HCT116 (cell line): ENCODE data around the gene GTPBP1. TPM values are rescaled to one million over a fixed set of nuclear protein-coding genes. Genes with fewer than 3 reads are reported as not detected.

Source experiments
- ATAC-seq: fragments of 200-7000 bp; cut with Tn5 transposase; 2 replicates; pipeline ENCODE4 v1.9.1; 2020; ENCODE audit warnings: mild to moderate bottlenecking, moderate library complexity
- BruUV-seq: library from RNA; stranded (reverse); fragments of 400-500 nt; replicated peaks from 2 replicates; lab custom pipeline; 2021; lab: Mats Ljungman, UMichigan
- CTCF ChIA-PET: fragments of 300-600 bp; sonication (Branson Sonifier 250); formaldehyde crosslinking; loops from one replicate; lab custom pipeline; 2021; ENCODE audit warnings: antibody characterized with exemption; lab: Charles Lee
- POLR2A ChIA-PET: fragments of 300-600, 350-600 bp; sonication (Branson Sonifier 250); formaldehyde crosslinking; loops from one replicate; lab custom pipeline; 2021; ENCODE audit warnings: antibody characterized with exemption; lab: Charles Lee
- RAD21 ChIA-PET, 2 experiments: fragments of 300-600 bp; sonication (Branson Sonifier 250); formaldehyde crosslinking; loops; one replicate each; lab custom pipeline; 2023; ENCODE audit warnings: low total read pairs in 2 of 2; ENCODE audit not compliant: uncharacterized antibody in 2 of 2, unreplicated experiment in 2 of 2, low non-redundant PET in 1 of 2; lab: Charles Lee
- DNase-seq: peaks from one replicate; pipeline ENCODE4 v3.0.0-alpha.2; 2010; ENCODE audit warnings: low read depth, low spot score
- H2AFZ ChIP-seq: fragments of 200-600 bp; shearing (Covaris generic), sonication (generic); 2 replicates; pipeline ENCODE4 v1.6.1; 2017; ENCODE audit warnings: low read depth, mixed run types, mixed read lengths, antibody characterized with exemption, low read length; ENCODE audit not compliant: poor library complexity, severe bottlenecking
- H3K27ac ChIP-seq: 2 replicates; pipeline ENCODE4 v1.5.1; 2012; ENCODE audit warnings: low read depth, low read length
- H3K27me3 ChIP-seq: fragments of 200-600 bp; sonication (generic); 2 replicates; pipeline ENCODE4 v1.6.1; 2016; ENCODE audit warnings: mixed run types, low read length, mixed read lengths; ENCODE audit not compliant: insufficient read depth
- H3K36me3 ChIP-seq, 2 experiments: fragments of 200-500 bp in 1 of 2; fragments of 200-600 bp in 1 of 2; sonication (Bioruptor generic) in 1 of 2; sonication (generic) in 1 of 2; 2 replicates each; pipeline versions ENCODE4 v1.5.1 to v1.6.1; 2014 to 2016; ENCODE audit warnings: low read length in 2 of 2, inconsistent platforms in 1 of 2, mixed read lengths in 1 of 2, mixed run types in 1 of 2; ENCODE audit not compliant: insufficient read depth in 2 of 2, control insufficient read depth in 1 of 2
- H3K4me1 ChIP-seq, 2 experiments: fragments of 200-600 bp in 1 of 2; sonication (generic) in 1 of 2; 2 replicates each; pipeline versions ENCODE4 v1.5.1 to v1.6.1; 2012 to 2017; ENCODE audit warnings: low read length in 2 of 2, inconsistent platforms in 1 of 2, mild to moderate bottlenecking in 1 of 2, mixed read lengths in 1 of 2, mixed run types in 1 of 2, moderate library complexity in 1 of 2; ENCODE audit not compliant: insufficient read depth in 2 of 2, control insufficient read depth in 1 of 2
- H3K4me2 ChIP-seq: fragments of 200-600 bp; sonication (generic); 2 replicates; pipeline ENCODE4 v1.6.1; 2017; ENCODE audit warnings: mixed run types, low read length, mixed read lengths
- H3K4me3 ChIP-seq, 2 experiments: fragments of 200-600 bp in 1 of 2; sonication (generic) in 1 of 2; replicated peaks in 1 of 2; 2 replicates each; pipeline ENCODE4 v1.5.1; 2011 to 2016; ENCODE audit warnings: low read length in 2 of 2, control low read depth in 1 of 2, low read depth in 1 of 2, mild to moderate bottlenecking in 1 of 2, mixed read lengths in 1 of 2, mixed run types in 1 of 2
- H3K79me2 ChIP-seq: fragments of 200-600 bp; sonication (generic); 2 replicates; pipeline ENCODE4 v1.6.1; 2017; ENCODE audit warnings: mild to moderate bottlenecking, mixed run types, low read length, moderate library complexity, mixed read lengths; ENCODE audit not compliant: insufficient read depth
- H3K9ac ChIP-seq: fragments of 200-600 bp; sonication (generic); 2 replicates; pipeline ENCODE4 v1.6.1; 2016; ENCODE audit warnings: low read length, mixed read lengths
- H3K9me2 ChIP-seq: fragments of 200-600 bp; sonication (generic), shearing (Covaris generic); 2 replicates; pipeline ENCODE4 v1.6.1; 2017; ENCODE audit warnings: mixed run types, mild to moderate bottlenecking, moderate library complexity; ENCODE audit not compliant: insufficient read depth
- H3K9me3 ChIP-seq, 2 experiments: fragments of 200-500 bp in 1 of 2; fragments of 200-600 bp in 1 of 2; sonication (Bioruptor generic) in 1 of 2; sonication (generic) in 1 of 2; 2 replicates each; pipeline ENCODE4 v1.6.1; 2014 to 2017; ENCODE audit warnings: low read length in 2 of 2, mixed read lengths in 2 of 2, inconsistent platforms in 1 of 2, low read depth in 1 of 2, mild to moderate bottlenecking in 1 of 2, mixed run types in 1 of 2, moderate library complexity in 1 of 2; ENCODE audit not compliant: control insufficient read depth in 1 of 2, insufficient read depth in 1 of 2
- H4K20me1 ChIP-seq: fragments of 200-600 bp; sonication (generic), shearing (Covaris generic); 2 replicates; pipeline ENCODE4 v1.6.1; 2017; ENCODE audit warnings: mixed run types, mild to moderate bottlenecking, moderate library complexity; ENCODE audit not compliant: insufficient read depth
- CBX3 ChIP-seq: IDR thresholded peaks from 2 replicates; pipeline ENCODE4 v1.6.1; 2012; ENCODE audit warnings: low read depth
- CEBPB ChIP-seq: IDR thresholded peaks from 2 replicates; pipeline ENCODE4 v1.6.1; 2012; ENCODE audit warnings: low read depth
- EGR1 ChIP-seq: IDR thresholded peaks from 2 replicates; pipeline ENCODE4 v1.6.1; 2012; ENCODE audit warnings: low read depth
- EZH2 ChIP-seq: fragments of 200-600 bp; sonication (generic); IDR thresholded peaks from 2 replicates; pipeline ENCODE4 v1.6.1; 2017; ENCODE audit warnings: antibody characterized with exemption, mixed run types
- EZH2phosphoT487 ChIP-seq: fragments of 200-600 bp; IDR thresholded peaks from 2 replicates; pipeline ENCODE4 v1.6.1; 2018; ENCODE audit warnings: antibody characterized with exemption, borderline replicate concordance
- JUND ChIP-seq: IDR thresholded peaks from 2 replicates; pipeline ENCODE4 v1.6.1; 2012
- RAD21 ChIP-seq: IDR thresholded peaks from 2 replicates; pipeline ENCODE4 v1.6.1; 2012; ENCODE audit warnings: low read depth, mild to moderate bottlenecking
- SIN3A ChIP-seq: IDR thresholded peaks from 2 replicates; pipeline ENCODE4 v1.6.1; 2012; ENCODE audit warnings: low read depth
- YY1 ChIP-seq: IDR thresholded peaks from 2 replicates; pipeline ENCODE4 v1.6.1; 2011; ENCODE audit warnings: low read length, low read depth, moderate library complexity, mild to moderate bottlenecking; ENCODE audit not compliant: insufficient replicate concordance; ENCODE audit errors: extremely low read depth
- ZNF274 ChIP-seq: fragments of 200-500 bp; sonication (Bioruptor generic); IDR thresholded peaks from 2 replicates; pipeline ENCODE4 v1.6.1; 2014; ENCODE audit warnings: mild to moderate bottlenecking, low read depth, low read length, inconsistent platforms
- intact Hi-C: fragments of 100-400 bp; cut with micrococcal nuclease; formaldehyde crosslinking; loops from 2 replicates; pipeline ENCODE4 v1.10.0; 2022
- total RNA-seq: library from RNA; stranded (reverse); gene quantifications from one replicate; pipeline ENCODE4 v1.2.1, GENCODE V29; 2021; ENCODE audit not compliant: unreplicated experiment
- TF ChIP-seq, protein P1 (sequence below): IDR thresholded peaks from 2 replicates; pipeline ENCODE4 v1.6.1; 2012; ENCODE audit warnings: low read depth
- TF ChIP-seq, protein P2 (sequence below): IDR thresholded peaks from 2 replicates; pipeline ENCODE4 v1.6.1; 2011; ENCODE audit warnings: mild to moderate bottlenecking, low read length, moderate library complexity; ENCODE audit not compliant: insufficient replicate concordance; ENCODE audit errors: extremely low read depth
- TF ChIP-seq, protein P3 (sequence below): IDR thresholded peaks from 2 replicates; pipeline ENCODE4 v1.6.1; 2012
- TF ChIP-seq, protein P4 (sequence below), 3 experiments: fragments of 200-600 bp in 1 of 3; sonication (generic) in 1 of 3; IDR thresholded peaks in 2 of 3; conservative IDR thresholded peaks in 1 of 3; 2 replicates each; pipeline ENCODE4 v1.5.1; 2012 to 2017; ENCODE audit warnings: low read depth in 2 of 3, low read length in 2 of 3, antibody characterized with exemption in 1 of 3, borderline replicate concordance in 1 of 3, control low read depth in 1 of 3, mild to moderate bottlenecking in 1 of 3, mixed read lengths in 1 of 3, mixed run types in 1 of 3, moderate library complexity in 1 of 3; ENCODE audit not compliant: insufficient read depth in 1 of 3

The GTPBP1 gene
- total RNA-seq, 1 experiment from 2014 or later: 48.2 TPM

DNA sequence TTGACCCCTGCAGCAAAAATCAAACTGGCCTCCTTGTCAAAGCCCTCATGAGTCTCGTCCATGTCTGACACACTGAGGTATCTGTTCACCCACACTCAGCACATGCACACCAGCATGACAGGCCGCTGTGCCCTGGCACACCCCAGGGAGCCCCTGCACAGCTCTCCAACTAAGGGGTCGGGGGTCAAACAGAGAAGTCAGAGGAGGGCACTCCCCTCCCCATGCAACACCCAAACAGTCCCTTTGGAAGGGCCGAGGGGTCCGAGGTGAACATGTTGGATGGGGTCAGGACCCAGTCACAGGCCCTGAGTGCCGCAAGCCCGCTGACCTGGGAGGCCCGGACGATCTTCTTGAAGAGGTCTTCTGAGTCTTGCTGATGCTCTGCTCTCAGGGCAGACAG lies 35.4 kb downstream of the GTPBP1 start:
- Histone ChIP-seq H3K27ac (no peak overlapping the region), H3K9me2 (no peaks in the 10 kb centered on the region), H3K9ac (no peak overlapping the region), H3K36me3 (peaks cover 42 to 60% of the 10 kb centered on the region in 2 experiments), H3K79me2 (no peaks in the 10 kb centered on the region), H3K4me1 (peaks cover 8 to 20% of the 10 kb centered on the region in 2 experiments), H2AFZ (no peak overlapping the region), H3K4me3 (no peak overlapping the region), H4K20me1 (no peaks in the 10 kb centered on the region), H3K9me3 (no peaks in the 10 kb centered on the region), H3K27me3 (no peaks in the 10 kb centered on the region), H3K4me2 (no peak overlapping the region)
- TF ChIP-seq ZNF274 (no peak), EGR1 (no peak), CEBPB (no peak), CBX3 (no peak), JUND (no peak), EZH2phosphoT487 (no peak), SIN3A (no peak), RAD21 (no peak), YY1 (no peak), EZH2 (no peak)
- TF ChIP-seq, protein P1, sequence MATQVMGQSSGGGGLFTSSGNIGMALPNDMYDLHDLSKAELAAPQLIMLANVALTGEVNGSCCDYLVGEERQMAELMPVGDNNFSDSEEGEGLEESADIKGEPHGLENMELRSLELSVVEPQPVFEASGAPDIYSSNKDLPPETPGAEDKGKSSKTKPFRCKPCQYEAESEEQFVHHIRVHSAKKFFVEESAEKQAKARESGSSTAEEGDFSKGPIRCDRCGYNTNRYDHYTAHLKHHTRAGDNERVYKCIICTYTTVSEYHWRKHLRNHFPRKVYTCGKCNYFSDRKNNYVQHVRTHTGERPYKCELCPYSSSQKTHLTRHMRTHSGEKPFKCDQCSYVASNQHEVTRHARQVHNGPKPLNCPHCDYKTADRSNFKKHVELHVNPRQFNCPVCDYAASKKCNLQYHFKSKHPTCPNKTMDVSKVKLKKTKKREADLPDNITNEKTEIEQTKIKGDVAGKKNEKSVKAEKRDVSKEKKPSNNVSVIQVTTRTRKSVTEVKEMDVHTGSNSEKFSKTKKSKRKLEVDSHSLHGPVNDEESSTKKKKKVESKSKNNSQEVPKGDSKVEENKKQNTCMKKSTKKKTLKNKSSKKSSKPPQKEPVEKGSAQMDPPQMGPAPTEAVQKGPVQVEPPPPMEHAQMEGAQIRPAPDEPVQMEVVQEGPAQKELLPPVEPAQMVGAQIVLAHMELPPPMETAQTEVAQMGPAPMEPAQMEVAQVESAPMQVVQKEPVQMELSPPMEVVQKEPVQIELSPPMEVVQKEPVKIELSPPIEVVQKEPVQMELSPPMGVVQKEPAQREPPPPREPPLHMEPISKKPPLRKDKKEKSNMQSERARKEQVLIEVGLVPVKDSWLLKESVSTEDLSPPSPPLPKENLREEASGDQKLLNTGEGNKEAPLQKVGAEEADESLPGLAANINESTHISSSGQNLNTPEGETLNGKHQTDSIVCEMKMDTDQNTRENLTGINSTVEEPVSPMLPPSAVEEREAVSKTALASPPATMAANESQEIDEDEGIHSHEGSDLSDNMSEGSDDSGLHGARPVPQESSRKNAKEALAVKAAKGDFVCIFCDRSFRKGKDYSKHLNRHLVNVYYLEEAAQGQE: no peak
- TF ChIP-seq, protein P2, sequence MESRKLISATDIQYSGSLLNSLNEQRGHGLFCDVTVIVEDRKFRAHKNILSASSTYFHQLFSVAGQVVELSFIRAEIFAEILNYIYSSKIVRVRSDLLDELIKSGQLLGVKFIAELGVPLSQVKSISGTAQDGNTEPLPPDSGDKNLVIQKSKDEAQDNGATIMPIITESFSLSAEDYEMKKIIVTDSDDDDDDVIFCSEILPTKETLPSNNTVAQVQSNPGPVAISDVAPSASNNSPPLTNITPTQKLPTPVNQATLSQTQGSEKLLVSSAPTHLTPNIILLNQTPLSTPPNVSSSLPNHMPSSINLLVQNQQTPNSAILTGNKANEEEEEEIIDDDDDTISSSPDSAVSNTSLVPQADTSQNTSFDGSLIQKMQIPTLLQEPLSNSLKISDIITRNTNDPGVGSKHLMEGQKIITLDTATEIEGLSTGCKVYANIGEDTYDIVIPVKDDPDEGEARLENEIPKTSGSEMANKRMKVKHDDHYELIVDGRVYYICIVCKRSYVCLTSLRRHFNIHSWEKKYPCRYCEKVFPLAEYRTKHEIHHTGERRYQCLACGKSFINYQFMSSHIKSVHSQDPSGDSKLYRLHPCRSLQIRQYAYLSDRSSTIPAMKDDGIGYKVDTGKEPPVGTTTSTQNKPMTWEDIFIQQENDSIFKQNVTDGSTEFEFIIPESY: no peak
- TF ChIP-seq, protein P3, sequence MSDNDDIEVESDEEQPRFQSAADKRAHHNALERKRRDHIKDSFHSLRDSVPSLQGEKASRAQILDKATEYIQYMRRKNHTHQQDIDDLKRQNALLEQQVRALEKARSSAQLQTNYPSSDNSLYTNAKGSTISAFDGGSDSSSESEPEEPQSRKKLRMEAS: no peak
- TF ChIP-seq, protein P4, sequence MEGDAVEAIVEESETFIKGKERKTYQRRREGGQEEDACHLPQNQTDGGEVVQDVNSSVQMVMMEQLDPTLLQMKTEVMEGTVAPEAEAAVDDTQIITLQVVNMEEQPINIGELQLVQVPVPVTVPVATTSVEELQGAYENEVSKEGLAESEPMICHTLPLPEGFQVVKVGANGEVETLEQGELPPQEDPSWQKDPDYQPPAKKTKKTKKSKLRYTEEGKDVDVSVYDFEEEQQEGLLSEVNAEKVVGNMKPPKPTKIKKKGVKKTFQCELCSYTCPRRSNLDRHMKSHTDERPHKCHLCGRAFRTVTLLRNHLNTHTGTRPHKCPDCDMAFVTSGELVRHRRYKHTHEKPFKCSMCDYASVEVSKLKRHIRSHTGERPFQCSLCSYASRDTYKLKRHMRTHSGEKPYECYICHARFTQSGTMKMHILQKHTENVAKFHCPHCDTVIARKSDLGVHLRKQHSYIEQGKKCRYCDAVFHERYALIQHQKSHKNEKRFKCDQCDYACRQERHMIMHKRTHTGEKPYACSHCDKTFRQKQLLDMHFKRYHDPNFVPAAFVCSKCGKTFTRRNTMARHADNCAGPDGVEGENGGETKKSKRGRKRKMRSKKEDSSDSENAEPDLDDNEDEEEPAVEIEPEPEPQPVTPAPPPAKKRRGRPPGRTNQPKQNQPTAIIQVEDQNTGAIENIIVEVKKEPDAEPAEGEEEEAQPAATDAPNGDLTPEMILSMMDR (IDR thresholded peaks at IDR 0.05 in 2 of 3, conservative IDR thresholded peaks at IDR 0.05 in 1 of 3; ENCODE audit: borderline replicate concordance in 1 of 3, insufficient read depth in 1 of 3, low read depth in 2 of 3, low read length in 2 of 3): no peak
- ATAC-seq (no peak), DNase-seq (no peak)
- CTCF ChIA-PET: interaction anchor here (1.6 kb wide), 1 partner anchor 28 kb away, joined by 4 read pairs; no protein-coding TSS in a partner anchor
- no TSS peak for BruUV-seq
- RAD21 ChIA-PET: no interaction called here
- POLR2A ChIA-PET: no interaction called here
- intact Hi-C loops: no loop called here
